ENCODE measurements around the gene DCP1B.

DCP1B gene

DNA sequence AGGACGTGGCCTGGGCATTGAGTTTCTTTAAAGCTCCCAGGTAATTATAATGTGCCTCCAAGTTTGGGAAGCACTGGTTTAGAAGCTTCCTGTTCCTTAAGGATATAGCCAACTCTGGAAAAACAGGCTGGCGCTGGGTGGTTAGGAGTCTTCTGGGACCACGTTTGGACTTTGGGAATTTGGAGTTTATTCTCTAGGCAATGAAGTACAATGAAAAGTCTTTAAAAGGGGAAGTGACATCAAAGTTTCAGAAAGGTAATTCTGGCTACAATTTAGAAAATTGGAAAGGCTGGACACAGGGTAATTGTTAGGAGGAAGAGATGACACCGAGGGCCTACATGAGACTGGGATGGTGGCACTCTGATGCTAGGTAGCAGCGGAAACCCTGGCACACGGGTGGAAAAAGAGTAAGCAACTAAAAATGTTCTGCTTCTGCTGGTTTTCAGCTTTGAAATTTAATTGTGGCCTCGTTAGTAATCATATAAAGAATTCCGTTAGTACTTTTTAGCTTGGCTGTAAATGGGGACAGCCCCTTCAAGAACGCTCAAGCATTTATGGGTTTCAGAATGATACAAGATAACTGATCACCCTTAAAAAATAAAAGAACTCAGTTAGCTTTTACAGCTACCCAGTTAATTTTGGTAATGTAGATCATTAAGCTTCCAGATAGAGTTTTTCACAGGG, 12.7 kb upstream of the DCP1B start:
- DNase-seq, result no peak

DNA sequence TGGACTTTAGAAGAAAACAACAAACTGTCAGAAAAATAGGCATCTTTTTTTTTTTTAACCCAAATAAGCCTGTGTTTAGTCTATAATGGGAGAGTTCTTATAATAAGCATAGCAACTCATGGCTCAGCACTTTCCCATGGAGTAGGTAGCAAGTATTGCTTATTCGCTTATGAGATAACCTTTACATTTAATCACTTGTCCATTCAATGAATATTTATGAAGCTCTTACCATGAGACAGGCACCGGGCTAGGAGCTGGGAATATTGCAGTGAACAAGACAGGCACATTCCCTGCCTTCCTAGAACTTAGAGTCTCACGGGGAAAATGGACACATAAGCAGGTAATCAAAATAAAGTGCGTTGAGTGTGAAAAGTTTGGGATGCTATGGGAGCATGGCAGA, 10.0 kb upstream of the DCP1B start:
- DNase-seq, result no peak

DNA sequence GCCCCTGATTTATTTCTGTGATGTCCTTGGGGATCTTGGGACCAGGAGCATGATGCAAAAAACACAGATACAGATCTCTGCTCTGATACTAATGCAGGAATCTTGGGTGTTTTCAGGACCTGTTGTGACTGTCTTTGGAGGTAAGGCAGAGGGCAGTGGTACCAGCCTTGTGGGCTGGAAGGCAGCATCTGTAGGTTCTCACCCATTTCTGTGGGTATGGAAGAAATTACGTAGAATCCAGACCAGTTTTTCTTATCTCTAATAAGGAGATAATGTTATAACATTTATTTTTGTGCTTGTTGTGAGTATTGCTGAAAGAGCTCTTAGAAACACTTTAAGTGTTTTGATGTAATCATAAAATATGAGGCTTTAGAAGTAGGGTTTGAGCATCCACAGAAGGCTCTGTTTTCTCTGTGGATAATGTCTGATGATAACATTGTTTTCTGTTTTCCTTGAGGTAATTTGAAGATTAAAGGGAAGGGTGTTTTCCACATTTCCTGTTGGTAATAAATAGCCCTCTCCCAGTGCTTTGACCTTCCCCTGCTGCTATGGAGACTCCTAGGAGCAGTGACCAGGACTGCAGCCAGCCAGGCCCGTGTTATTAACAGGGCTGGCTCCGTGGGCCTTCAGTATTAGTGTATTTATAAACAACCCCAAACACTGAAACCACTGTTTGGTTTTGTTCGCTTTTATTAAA, 9.4 kb upstream of the DCP1B start:
- DNase-seq, result no peak

DNA sequence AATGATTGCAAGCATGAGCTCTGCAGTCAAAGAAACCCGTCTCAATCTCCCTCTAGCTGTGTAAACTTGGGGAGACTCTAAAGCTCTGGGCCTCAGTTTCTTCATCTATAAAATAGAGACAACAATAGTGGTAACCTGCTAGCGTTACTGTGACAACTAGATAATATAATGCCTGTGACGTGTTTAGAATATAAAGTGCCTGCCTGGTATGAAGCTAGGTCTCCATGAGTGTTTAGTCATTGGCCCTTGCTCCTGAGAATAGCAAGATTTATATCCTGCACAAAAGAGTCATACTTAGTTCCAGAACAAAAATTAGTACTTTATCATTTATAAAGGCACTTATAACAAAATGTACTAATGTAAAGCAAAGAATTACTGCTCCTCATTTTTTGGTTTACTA, 8.8 kb upstream of the DCP1B start:
- no peak for DNase-seq

DNA sequence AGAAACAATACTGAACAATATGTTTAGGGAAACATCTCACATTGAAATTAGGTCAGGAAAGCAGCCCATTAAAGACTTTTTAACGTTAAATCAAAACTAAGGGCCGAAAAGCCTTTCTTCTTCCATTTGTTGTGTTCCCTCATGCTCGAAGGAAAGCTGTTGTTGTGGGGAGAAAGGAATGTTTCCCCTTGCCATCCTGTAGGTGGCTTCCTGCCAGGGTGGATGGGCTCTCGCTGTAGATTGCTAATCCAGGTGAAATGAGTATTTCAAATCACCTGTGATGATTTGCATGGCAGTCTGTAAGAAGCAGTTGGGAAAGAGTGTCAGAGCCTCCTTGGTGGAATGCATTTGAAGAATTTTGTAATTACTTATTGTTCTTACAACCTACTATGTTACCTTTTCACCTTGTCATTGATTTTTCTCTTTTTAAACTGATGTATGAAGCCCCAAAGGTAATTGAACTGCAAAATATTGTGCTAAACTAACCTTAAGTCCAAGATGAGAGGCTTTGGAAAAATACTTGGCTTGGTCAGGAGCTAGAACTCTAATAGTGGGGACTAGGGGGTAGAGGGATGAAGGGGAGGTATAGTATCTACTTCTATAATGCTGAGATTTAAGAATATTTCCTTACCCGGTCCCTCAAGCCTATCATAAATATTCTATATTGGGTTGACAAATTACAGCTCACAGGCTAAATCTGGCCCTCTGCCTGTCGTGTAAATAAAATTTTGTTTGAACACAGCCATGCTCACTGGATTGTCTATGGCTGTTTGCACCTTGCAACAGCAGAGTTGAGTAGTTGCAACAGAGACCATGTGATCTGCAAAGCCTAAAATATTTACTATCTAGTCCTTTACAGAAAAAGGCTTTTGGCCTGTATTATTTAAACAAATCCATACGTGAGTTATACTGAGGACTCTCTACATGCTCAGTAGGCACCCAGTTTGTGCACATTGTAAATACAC, 7.7 kb upstream of the DCP1B start:
- DNase-seq, result no peak

DNA sequence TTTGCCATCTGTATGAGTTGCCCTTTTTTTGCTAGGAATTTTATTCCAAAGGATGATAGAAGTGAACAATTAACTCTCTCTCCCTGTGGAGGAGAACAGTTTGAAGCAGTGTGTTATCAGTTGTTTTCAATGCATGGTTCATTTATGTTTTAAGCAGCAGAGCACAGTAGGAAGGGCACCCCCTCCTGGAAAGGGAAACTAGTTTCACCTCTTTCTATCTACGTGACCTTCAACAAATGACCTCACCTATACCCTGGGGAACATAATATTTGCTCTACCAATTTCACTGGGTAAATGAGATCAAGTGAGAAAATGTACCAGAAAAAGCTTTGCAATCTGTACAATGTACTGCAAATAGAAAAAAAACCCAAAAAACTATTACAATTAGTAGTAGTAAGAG, 5.4 kb upstream of the DCP1B start:
- DNase-seq, result no peak

DNA sequence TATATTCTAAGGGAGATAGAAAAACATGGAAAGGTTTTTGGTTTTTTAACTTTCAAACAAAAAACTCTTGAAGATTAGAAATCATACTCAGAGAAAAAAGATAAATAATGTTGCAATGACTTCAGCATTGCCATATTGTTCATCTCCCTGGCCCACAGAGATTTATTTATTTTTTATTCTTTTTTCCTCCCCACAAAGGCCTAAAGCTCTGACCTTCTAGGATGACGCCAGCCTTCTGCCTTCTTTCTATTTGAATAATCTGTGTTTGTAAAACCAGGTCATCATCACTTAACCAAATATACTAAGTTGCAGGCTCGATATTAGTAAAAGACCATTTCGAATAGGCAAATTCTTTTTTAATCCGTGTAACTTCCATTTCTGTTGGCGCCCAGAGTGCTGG, 4.4 kb upstream of the DCP1B start:
- DNase-seq, result no peak

DNA sequence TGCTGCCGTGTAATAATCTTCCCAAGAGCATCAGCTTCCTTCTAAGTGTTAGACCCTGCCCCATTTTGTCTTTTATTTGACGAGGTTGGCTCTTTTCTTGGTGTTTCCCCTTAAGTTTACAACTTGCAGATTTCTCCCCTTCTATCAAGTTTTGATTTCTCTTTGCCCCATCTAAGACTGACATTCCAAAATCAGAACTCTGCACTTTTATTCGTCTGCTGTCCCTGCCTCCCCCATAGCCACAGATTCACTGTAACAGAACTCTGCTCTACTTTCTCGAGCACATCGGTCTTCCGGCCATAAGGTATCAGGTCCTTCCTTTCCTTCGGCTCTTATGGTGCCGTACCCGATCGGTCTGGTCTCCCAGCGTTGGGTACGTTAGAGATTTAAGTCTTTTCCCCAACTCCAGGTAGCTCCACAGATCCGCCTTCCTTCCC, 563 bp downstream of the DCP1B start:
- DNase-seq, result no peak

DNA sequence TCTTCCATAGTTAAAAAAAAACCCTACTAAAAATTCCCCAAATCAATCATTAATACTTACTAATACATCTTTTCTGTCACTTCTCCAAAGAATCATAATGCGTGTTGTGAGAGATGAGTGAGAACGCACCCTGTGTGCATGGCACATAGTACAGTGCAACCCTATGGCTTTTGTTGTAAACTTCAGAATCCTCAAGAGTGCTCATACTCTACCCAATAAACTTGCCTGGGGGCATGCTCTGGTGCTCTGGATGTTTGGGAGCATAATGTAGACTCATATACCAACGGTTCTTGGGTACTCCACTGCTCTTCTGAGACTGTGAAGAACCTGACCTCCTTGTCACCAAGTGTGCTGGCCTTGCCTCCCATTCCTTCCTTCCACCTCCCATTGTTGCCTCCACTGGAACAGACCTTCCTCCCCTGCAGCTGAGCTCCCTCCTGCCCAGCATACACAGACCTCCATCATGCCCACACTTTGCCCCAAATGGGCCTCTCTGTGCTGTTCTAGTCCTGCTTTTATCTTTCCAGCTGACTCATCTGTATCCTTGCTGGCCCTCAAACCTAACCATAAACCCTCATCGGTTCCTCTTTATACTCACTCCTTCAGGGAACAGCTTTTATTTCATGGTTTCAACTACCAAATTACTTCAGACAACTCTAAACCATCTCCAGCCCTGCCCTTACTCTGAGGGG, 8.9 kb downstream of the DCP1B start:
- no peak for DNase-seq

DNA sequence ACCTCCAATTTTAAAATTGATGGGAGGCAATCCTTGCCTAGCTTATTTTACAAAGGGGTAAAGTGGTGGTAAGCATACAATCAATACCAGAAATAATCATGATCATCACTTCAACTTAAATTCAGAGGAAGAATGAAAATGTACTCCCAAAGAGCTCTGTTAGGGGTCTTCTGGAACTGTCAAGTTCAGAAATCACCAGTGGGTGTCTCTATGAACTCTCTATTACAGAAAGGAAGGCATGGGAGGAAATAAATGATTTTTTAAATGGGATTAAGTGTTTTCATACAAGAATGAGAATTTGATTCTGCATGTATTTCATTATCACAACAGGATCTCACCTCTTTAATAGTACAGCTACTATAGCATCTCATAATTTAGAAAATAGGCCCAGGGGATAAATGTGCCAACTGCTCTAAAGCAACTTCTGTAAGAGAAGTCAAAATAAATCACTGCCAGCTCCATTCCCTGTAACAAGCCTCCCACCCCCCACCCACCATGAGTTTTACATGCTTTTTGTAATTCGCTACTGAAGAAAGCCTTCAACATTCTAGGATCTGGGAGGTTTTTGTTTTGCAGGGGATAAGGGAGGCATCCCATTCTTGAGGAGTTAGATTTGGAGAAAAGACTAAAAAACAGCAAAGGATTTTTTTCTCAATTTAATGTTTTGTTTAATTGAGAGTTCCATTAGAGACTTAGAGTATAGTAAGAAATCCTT, 9.7 kb downstream of the DCP1B start:
- no peak for DNase-seq

DNA sequence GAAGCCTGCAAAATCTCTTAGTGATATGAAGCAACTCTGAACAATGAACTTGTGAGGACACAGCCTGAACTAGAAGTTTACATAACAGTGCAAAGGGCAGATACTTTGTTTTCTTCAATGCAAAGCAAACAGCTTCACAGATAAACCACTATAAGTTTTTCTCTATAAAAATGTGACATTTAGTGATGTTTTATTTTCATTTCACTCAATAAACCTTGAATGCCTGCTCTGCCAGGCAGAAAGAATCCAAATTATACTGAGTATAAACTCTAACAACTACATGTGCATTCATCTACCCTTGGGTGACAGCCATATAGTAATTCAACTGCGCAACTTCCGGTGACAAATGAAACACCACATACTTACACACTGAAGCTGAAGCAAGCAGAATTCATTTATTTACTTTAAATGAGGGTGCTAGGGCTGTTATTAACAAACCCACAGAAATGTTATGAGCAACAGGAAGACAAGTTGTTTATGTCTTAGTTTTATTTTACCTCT, 10.3 kb downstream of the DCP1B start:
- no peak for DNase-seq

DNA sequence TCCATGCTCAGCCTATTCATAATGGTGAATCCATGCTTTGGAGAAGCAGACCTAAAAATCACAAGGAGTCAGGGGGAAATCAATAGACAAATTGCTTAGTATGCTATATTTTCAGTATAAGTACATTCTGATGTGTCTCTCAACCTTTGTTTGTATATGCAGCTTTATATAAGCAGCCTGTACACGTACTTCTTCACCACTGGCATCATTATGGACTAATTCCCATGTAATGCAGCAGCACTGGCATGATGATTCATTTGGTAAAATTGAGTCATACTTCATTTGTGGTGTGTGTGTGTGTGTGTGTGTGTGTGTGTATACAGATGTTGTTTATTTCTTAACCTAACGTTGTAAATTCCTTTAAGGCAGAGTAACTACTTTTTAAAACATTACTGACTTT, 10.9 kb downstream of the DCP1B start:
- no peak for DNase-seq

DNA sequence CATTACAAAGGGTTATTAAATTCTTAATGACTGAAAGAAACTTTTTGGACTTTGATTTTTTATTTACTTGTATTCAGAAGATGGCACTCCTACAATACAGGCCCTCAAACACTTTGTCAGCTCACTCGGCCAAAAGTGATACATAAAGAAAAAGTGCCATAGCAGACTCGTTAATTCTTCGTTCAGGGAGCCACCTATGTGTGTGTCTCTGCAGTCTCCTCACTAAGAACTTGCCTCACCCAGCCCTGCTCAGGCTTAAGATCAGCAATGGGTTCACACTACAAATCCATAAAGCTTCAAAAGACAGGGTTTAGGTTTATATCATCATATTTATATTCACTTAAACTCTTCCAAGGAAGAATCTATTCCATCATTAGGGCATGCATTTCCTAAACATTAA, 11.5 kb downstream of the DCP1B start:
- no peak for DNase-seq

DNA sequence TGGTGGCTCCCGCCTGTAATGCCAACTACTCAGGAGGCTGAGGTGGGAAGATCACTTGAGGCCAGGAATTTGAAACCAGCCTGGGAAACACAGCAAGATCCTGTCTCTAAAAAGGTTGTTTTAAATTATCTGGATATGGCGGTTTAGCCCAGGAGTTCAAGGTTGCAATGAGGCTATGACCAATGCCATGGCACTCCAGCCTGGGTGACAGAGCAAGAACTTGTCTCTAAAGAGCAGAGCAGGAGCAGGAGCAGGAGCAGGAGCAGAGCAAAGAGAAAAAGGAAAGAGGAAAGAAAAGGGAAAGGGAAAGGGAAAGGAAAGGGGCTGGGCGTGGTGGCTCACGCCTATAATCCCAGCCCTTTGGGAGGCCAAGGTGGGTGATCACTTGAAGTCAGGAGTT, 15.1 kb downstream of the DCP1B start:
- DNase-seq, result no peak

DNA sequence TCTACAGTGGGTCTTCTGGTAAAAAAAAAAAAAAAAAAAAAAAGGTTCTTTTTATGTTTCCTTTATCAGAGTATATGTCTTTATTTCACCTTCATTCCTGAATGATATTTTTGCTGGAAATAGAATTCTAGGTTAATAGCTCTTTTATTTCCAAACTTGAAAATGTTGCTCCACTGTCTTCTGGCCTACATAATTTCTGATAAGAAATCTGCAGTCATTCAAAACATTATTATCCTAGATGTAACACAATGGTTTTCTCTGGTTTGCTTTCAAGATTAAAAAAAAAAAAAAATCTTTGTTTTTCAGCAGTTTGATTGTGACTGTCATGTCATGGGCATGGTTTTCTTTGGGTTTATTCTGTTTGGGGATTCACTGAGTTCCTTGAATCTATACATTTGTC, 19.5 kb downstream of the DCP1B start:
- no peak for DNase-seq

DNA sequence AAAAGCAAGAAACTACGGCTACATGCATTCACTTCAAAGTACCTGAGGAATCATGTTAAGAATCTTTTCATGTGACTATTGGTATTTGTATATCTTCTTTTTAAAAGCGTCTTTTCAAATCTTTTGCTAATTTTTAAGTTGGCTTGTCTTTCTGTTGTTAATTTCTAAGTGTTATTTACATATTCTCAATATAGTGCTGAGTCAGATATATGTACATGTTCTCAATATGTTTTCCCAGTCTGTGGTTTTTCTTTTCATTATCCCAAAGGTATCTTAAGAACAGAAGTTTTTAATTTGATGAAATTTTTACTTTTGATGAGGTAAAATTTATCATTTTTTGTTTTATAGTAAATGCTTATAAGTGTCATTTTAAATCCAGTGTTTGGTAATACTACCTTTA, 24.0 kb downstream of the DCP1B start:
- no peak for DNase-seq

DNA sequence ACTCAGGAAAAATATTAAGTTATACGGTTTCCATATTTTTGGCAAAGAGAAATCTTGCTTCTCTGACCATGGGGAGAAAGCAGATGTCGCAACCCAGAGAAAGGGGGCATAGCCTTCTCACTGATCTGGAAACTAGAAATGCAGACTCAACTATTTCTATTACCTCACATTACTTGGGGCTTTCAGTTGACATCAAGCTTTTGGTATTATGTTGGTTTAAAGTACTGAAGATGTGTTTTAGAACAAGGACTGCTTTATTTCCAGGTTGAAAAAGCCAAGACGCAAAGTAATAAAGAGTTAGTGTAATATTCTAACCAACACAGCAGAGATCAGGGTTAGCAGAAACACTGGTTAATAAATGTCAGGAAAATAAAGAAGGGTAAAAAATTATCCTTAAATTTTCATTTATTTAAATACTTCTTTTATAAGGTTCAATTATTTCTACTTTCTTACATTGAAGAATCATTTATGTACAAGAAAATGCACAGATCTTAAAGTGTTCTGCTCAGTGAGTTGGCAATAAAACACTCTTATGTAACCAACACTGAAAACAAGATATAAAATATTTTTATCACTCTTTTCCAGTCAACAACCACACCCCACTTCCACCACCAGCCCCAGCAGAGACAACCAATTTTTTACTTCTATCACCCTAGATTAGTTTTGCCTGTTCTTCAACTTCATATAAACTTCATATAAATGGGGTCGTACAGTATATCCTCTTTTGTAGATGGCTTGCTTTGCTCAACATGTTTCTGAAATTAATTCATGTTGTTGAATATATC, 26.0 kb downstream of the DCP1B start:
- no peak for DNase-seq

DNA sequence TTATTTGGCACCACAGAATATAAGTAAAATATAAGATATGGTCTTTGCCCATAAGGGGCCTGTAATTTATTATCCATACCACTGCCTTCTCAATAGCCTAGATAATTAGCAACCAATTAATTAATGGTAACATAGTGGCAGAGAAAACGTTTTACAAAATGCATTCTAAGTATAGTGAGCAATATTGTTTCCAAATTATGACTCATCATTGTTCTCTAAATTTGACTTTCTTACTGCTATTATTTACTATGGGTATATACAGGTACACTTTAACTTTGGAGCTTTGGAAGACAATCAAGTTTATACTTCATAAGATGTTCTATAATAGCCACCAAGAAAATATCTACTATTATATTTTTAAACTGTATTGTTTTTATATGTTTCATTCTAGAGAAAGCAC, 26.7 kb downstream of the DCP1B start:
- no peak for DNase-seq

DNA sequence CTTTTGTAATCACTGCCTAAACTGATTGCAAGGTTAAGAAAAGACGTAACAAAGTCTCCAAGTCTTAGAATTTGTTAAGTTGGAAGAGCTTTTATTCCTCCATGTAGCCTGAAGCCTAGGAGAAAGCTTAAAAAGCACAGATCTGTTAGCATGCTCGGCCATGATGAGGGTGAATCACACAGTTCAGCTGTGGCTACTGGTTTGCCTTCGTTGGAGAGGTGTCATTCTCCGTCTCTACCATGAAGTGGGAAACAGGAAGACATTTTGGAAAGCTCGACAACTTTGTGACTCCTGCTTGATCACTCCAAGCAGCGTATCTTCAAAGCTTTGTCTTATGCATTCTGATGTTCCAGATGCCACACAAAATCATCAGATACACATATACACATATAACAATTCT, 27.1 kb downstream of the DCP1B start:
- DNase-seq, result no peak

DNA sequence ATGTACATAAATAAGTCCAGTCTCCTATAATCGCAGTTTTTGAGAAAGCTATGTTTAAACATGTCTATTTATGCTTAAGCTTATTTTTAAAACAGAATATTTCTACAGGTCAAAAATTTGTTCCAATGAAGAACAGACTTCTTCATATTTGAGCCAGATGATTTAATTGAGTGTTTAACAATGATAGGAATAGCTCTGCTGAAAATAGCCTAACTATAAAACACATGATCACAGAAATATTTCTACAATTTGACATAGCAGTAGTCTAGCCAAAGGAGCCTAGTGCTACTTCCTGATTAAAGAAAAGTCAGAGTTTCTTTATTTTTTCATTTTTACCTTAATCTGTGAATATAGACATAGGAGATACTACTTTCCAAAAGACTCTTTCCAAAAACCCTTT, 29.4 kb downstream of the DCP1B start:
- no peak for DNase-seq

DNA sequence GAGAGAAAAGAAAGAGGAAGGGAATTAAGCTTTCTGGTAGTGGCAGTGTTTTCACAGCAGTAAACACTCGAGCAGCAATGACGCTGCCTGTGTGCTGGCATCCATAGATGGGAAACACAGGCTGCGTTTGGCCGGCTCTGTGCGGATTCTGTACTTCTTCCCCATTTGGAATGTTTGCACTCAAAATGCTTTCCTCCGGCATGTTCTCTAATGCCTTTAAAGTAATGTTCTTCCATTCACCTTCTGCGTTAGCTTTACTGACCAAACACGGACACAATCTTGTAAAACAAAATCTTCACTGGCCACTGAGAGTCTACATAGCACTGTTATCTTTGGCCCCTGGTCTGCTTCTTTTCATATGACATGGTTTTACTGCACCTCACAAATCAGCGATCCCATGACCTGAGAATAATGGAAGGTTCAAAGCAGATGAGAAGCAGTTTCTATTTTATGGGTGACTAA, 31.4 kb downstream of the DCP1B start:
- DNase-seq, result no peak
